NCI-H1694 treated with DMSO at 0.1 percent for 48 hours (cell line): ENCODE measurements around the gene PARP12.
A peak's percentile ranks its signal among the peaks of the same experiment; 100 is the strongest.

Experiments used
- DNase-seq: peaks from one replicate; lab custom pipeline; 2025; lab: John Stamatoyannopoulos, UW

PARP12 gene

GRCh38 chr7:140014123-140014522, 48.6 kb downstream of the PARP12 start:
- no peak for DNase-seq

- DNase-seq: no peak
Observed at GRCh38 chr7:140013676-140014075, 49.1 kb downstream of the PARP12 start.

GRCh38 chr7:140010194-140010895, 52.4 kb downstream of the PARP12 start:
- no peak for DNase-seq

- no peak for DNase-seq
Observed at GRCh38 chr7:140009735-140010134, 53.0 kb downstream of the PARP12 start.

- no peak for DNase-seq
Observed at GRCh38 chr7:140008755-140009610, 53.8 kb downstream of the PARP12 start.

- DNase-seq: no peak
Observed at GRCh38 chr7:140007051-140007690, 55.6 kb downstream of the PARP12 start.

GRCh38 chr7:140006600-140006999, 56.2 kb downstream of the PARP12 start:
- no peak for DNase-seq

- DNase-seq: no peak
Observed at GRCh38 chr7:140005754-140006503, 56.8 kb downstream of the PARP12 start.

GRCh38 chr7:140005341-140005740, 57.4 kb downstream of the PARP12 start:
- DNase-seq: no peak

GRCh38 chr7:140004672-140005071, 58.1 kb downstream of the PARP12 start:
- no peak for DNase-seq

- DNase-seq: peak; percentile 5
Observed at GRCh38 chr7:140003913-140004382, 58.8 kb downstream of the PARP12 start.

- DNase-seq: no peak
Observed at GRCh38 chr7:140000666-140001268, 62.0 kb downstream of the PARP12 start.

GRCh38 chr7:139999516-139999915, 63.2 kb downstream of the PARP12 start:
- DNase-seq: no peak

GRCh38 chr7:139998572-139998971, 64.2 kb downstream of the PARP12 start:
- DNase-seq: no peak

GRCh38 chr7:139995017-139995915, 67.5 kb downstream of the PARP12 start:
- DNase-seq: no peak

GRCh38 chr7:139994356-139994755, 68.4 kb downstream of the PARP12 start:
- DNase-seq: no peak

- no peak for DNase-seq
Observed at GRCh38 chr7:139993592-139993991, 69.2 kb downstream of the PARP12 start.

GRCh38 chr7:139993169-139993568, 69.6 kb downstream of the PARP12 start:
- DNase-seq: no peak

- DNase-seq: no peak
Observed at GRCh38 chr7:139992353-139993044, 70.3 kb downstream of the PARP12 start.

- DNase-seq: no peak
Observed at GRCh38 chr7:139991911-139992310, 70.8 kb downstream of the PARP12 start.
